GM23338 (cell line): ENCODE measurements around the gene OR6K2. TPM values are rescaled to one million over a fixed set of nuclear protein-coding genes. Genes with fewer than 3 reads are reported as not detected.

Source experiments
- ATAC-seq: fragments of 200-7000 bp; cut with Tn5 transposase; 3 replicates; pipeline ENCODE4 v1.9.1; 2020
- DNase-seq: peaks from one replicate; pipeline ENCODE4 v3.0.0-alpha.2; 2015; ENCODE audit warnings: low spot score
- H2AFZ ChIP-seq: fragments of 200-600 bp; sonication (generic); 2 replicates; pipeline ENCODE4 v1.8.0; 2016; ENCODE audit warnings: antibody characterized with exemption, mild to moderate bottlenecking, moderate library complexity
- H3F3A ChIP-seq: fragments of 200-600 bp; sonication (generic); replicated peaks from 2 replicates; pipeline ENCODE4 v1.8.0; 2017; ENCODE audit warnings: antibody characterized with exemption, mixed run types, low read depth
- H3K27ac ChIP-seq: fragments of 200-600 bp; sonication (generic); 2 replicates; pipeline ENCODE4 v1.6.1; 2016; ENCODE audit warnings: low read depth
- H3K27me3 ChIP-seq: fragments of 200-600 bp; sonication (generic); 2 replicates; pipeline ENCODE4 v1.8.0; 2016; ENCODE audit warnings: mild to moderate bottlenecking, mixed run types, moderate library complexity; ENCODE audit not compliant: insufficient read depth
- H3K36me3 ChIP-seq: fragments of 200-600 bp; sonication (generic); 2 replicates; pipeline ENCODE4 v1.8.0; 2016; ENCODE audit warnings: mild to moderate bottlenecking; ENCODE audit not compliant: insufficient read depth
- H3K4me1 ChIP-seq: fragments of 200-600 bp; sonication (generic); 2 replicates; pipeline ENCODE4 v1.8.0; 2016; ENCODE audit warnings: mild to moderate bottlenecking, moderate library complexity; ENCODE audit not compliant: insufficient read depth
- H3K4me2 ChIP-seq: fragments of 200-600 bp; sonication (generic); 2 replicates; pipeline ENCODE4 v1.7.1; 2017; ENCODE audit warnings: mixed run types
- H3K4me3 ChIP-seq: fragments of 200-600 bp; sonication (generic); 2 replicates; pipeline ENCODE4 v1.6.1; 2016; ENCODE audit warnings: mixed run types
- H3K79me2 ChIP-seq: fragments of 200-600 bp; sonication (generic); replicated peaks from 2 replicates; pipeline ENCODE4 v1.8.0; 2017; ENCODE audit warnings: mild to moderate bottlenecking; ENCODE audit not compliant: insufficient read depth
- H3K9me2 ChIP-seq: fragments of 200-600 bp; sonication (generic); 2 replicates; pipeline ENCODE4 v1.8.0; 2017; ENCODE audit not compliant: insufficient read depth
- H4K20me1 ChIP-seq: fragments of 200-600 bp; sonication (generic); replicated peaks from 2 replicates; pipeline ENCODE4 v1.8.0; 2017; ENCODE audit warnings: mild to moderate bottlenecking; ENCODE audit not compliant: insufficient read depth
- H3K27ac Mint-ChIP-seq: 2 replicates; pipeline ENCODE4 v1.8.0; 2020; ENCODE audit warnings: inconsistent platforms, mild to moderate bottlenecking, moderate library complexity, mixed read lengths
- H3K27me3 Mint-ChIP-seq: 3 replicates; pipeline ENCODE4 v1.8.0; 2022; ENCODE audit warnings: low read depth, mild to moderate bottlenecking, moderate library complexity, mixed read lengths, inconsistent platforms; ENCODE audit not compliant: insufficient read depth, poor library complexity
- H3K36me3 Mint-ChIP-seq: 3 replicates; pipeline ENCODE4 v1.8.0; 2021; ENCODE audit warnings: low read depth, mild to moderate bottlenecking, inconsistent platforms, moderate library complexity, mixed read lengths
- H3K4me1 Mint-ChIP-seq: 3 replicates; pipeline ENCODE4 v1.8.0; 2020; ENCODE audit warnings: mild to moderate bottlenecking, inconsistent platforms, mixed read lengths
- H3K4me3 Mint-ChIP-seq: 3 replicates; pipeline ENCODE4 v1.8.0; 2021; ENCODE audit warnings: moderate library complexity, mild to moderate bottlenecking, inconsistent platforms, mixed read lengths
- H3K9me3 Mint-ChIP-seq: 3 replicates; pipeline ENCODE4 v1.8.0; 2020; ENCODE audit warnings: moderate library complexity, mild to moderate bottlenecking, inconsistent platforms, mixed read lengths
- NANOG ChIP-seq: IDR thresholded peaks from 2 replicates; pipeline ENCODE4 v1.6.1; 2016; ENCODE audit warnings: antibody characterized with exemption, borderline replicate concordance
- polyA plus RNA-seq: library from polyadenylated mRNA; unstranded; fragments of >200 nt; fragmentation: Nextera tagmentation; extraction: Ambion mirVana; gene quantifications from 2 replicates; pipeline ENCODE4 v1.2.1, GENCODE V29; 2016
- total RNA-seq: library from RNA; depleted of rRNA; stranded (reverse); fragments of >200 nt; shearing (Covaris generic); gene quantifications from 2 replicates; pipeline ENCODE4 v1.2.3, GENCODE V29; 2014
- TF ChIP-seq, protein P1 (sequence below), 2 experiments: fragments of 200-600 bp in 1 of 2; sonication (generic) in 1 of 2; conservative IDR thresholded peaks; 2 replicates each; pipeline versions ENCODE4 v1.5.1 to v1.6.1; 2016 to 2017; ENCODE audit warnings: antibody characterized with exemption in 2 of 2, low read depth in 2 of 2, mild to moderate bottlenecking in 2 of 2, moderate library complexity in 1 of 2
- TF ChIP-seq, protein P2 (sequence below): fragments of 250-450 bp; sonication (Bioruptor Pico); IDR thresholded peaks from 2 replicates; pipeline ENCODE4 v1.5.0; 2020; ENCODE audit warnings: mild to moderate bottlenecking, moderate library complexity
- TF ChIP-seq, protein P3 (sequence below): IDR thresholded peaks from one replicate; pipeline ENCODE4 v1.6.1; 2018; ENCODE audit warnings: antibody characterized with exemption; ENCODE audit not compliant: unreplicated experiment

Gene OR6K2
- total and polyA plus RNA-seq, 2 experiments from 2014 or later: not detected

DNA sequence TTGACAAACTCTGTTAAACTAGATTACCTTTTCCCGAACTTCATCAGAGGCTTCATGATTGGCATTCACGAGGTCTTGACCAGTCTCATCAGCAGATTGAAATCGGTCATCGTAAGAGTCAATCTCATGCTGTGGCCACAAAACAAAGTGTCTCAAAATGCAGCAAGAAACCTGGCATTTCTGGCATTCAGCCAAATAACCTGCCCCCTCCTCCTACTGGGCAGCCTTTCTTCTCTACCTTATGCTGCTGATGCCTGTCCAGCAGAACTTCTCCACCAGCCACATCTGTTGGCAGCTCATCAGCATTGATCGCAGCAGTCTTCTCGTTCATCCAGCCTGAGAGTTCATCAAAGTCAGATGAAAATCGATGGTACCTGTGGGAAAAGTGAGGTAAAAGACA is 26.1 kb downstream of the OR6K2 start (continued):
- TF ChIP-seq, protein P1, sequence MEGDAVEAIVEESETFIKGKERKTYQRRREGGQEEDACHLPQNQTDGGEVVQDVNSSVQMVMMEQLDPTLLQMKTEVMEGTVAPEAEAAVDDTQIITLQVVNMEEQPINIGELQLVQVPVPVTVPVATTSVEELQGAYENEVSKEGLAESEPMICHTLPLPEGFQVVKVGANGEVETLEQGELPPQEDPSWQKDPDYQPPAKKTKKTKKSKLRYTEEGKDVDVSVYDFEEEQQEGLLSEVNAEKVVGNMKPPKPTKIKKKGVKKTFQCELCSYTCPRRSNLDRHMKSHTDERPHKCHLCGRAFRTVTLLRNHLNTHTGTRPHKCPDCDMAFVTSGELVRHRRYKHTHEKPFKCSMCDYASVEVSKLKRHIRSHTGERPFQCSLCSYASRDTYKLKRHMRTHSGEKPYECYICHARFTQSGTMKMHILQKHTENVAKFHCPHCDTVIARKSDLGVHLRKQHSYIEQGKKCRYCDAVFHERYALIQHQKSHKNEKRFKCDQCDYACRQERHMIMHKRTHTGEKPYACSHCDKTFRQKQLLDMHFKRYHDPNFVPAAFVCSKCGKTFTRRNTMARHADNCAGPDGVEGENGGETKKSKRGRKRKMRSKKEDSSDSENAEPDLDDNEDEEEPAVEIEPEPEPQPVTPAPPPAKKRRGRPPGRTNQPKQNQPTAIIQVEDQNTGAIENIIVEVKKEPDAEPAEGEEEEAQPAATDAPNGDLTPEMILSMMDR (conservative IDR thresholded peaks at IDR 0.05; ENCODE audit: low read depth in 2 of 2): no peak
- TF ChIP-seq, protein P2, sequence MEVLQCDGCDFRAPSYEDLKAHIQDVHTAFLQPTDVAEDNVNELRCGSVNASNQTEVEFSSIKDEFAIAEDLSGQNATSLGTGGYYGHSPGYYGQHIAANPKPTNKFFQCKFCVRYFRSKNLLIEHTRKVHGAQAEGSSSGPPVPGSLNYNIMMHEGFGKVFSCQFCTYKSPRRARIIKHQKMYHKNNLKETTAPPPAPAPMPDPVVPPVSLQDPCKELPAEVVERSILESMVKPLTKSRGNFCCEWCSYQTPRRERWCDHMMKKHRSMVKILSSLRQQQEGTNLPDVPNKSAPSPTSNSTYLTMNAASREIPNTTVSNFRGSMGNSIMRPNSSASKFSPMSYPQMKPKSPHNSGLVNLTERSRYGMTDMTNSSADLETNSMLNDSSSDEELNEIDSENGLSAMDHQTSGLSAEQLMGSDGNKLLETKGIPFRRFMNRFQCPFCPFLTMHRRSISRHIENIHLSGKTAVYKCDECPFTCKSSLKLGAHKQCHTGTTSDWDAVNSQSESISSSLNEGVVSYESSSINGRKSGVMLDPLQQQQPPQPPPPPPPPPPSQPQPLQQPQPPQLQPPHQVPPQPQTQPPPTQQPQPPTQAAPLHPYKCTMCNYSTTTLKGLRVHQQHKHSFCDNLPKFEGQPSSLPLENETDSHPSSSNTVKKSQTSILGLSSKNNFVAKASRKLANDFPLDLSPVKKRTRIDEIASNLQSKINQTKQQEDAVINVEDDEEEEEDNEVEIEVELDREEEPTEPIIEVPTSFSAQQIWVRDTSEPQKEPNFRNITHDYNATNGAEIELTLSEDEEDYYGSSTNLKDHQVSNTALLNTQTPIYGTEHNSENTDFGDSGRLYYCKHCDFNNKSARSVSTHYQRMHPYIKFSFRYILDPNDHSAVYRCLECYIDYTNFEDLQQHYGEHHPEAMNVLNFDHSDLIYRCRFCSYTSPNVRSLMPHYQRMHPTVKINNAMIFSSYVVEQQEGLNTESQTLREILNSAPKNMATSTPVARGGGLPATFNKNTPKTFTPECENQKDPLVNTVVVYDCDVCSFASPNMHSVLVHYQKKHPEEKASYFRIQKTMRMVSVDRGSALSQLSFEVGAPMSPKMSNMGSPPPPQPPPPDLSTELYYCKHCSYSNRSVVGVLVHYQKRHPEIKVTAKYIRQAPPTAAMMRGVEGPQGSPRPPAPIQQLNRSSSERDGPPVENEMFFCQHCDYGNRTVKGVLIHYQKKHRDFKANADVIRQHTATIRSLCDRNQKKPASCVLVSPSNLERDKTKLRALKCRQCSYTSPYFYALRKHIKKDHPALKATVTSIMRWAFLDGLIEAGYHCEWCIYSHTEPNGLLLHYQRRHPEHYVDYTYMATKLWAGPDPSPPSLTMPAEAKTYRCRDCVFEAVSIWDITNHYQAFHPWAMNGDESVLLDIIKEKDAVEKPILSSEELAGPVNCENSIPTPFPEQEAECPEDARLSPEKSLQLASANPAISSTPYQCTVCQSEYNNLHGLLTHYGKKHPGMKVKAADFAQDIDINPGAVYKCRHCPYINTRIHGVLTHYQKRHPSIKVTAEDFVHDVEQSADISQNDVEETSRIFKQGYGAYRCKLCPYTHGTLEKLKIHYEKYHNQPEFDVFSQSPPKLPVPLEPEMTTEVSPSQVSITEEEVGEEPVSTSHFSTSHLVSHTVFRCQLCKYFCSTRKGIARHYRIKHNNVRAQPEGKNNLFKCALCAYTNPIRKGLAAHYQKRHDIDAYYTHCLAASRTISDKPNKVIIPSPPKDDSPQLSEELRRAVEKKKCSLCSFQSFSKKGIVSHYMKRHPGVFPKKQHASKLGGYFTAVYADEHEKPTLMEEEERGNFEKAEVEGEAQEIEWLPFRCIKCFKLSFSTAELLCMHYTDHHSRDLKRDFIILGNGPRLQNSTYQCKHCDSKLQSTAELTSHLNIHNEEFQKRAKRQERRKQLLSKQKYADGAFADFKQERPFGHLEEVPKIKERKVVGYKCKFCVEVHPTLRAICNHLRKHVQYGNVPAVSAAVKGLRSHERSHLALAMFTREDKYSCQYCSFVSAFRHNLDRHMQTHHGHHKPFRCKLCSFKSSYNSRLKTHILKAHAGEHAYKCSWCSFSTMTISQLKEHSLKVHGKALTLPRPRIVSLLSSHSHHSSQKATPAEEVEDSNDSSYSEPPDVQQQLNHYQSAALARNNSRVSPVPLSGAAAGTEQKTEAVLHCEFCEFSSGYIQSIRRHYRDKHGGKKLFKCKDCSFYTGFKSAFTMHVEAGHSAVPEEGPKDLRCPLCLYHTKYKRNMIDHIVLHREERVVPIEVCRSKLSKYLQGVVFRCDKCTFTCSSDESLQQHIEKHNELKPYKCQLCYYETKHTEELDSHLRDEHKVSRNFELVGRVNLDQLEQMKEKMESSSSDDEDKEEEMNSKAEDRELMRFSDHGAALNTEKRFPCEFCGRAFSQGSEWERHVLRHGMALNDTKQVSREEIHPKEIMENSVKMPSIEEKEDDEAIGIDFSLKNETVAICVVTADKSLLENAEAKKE: no peak
- TF ChIP-seq NANOG: no peak

DNA sequence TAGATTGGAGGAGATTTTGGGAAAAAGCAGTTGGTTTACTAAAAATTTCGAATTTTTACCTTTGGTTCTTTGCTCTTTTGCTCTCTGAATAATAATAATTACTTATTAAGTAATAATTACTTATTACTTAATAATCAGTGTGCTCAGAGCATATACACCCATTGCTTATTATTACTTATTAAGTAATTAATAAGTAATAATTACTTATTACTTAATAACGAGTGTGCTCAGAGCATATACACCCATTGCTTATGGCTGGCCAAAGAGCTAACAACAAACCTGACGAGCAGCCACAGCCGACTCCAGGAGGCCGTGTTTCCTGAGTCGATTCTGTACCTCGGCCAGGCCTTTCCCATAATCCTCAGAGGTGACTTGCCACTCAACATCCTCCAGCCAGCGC is 34.4 kb downstream of the OR6K2 start:
- H3F3A ChIP-seq: no peaks in the 10 kb centered on the region
- no peaks in the 10 kb centered on the region for H3K9me2 ChIP-seq
- no peaks in the 10 kb centered on the region for H3K36me3 ChIP-seq
- H3K4me2 ChIP-seq: no peak overlapping the region
- no peaks in the 10 kb centered on the region for H4K20me1 ChIP-seq
- no peak overlapping the region for H3K4me3 Mint-ChIP-seq
- H3K9me3 Mint-ChIP-seq: no peaks in the 10 kb centered on the region
- H3K27me3 Mint-ChIP-seq: no peaks in the 10 kb centered on the region
- H3K27ac Mint-ChIP-seq: no peak overlapping the region
- H3K4me1 Mint-ChIP-seq: no peaks in the 10 kb centered on the region
- ATAC-seq: no peak
- H3K36me3 Mint-ChIP-seq: no peaks in the 10 kb centered on the region
- no peaks in the 10 kb centered on the region for H3K27me3 ChIP-seq
- no peaks in the 10 kb centered on the region for H3K79me2 ChIP-seq
- no peak overlapping the region for H2AFZ ChIP-seq
- no peaks in the 10 kb centered on the region for H3K4me1 ChIP-seq
- DNase-seq: no peak
- H3K27ac ChIP-seq: no peak overlapping the region
- no peak overlapping the region for H3K4me3 ChIP-seq
- TF ChIP-seq, protein P3, sequence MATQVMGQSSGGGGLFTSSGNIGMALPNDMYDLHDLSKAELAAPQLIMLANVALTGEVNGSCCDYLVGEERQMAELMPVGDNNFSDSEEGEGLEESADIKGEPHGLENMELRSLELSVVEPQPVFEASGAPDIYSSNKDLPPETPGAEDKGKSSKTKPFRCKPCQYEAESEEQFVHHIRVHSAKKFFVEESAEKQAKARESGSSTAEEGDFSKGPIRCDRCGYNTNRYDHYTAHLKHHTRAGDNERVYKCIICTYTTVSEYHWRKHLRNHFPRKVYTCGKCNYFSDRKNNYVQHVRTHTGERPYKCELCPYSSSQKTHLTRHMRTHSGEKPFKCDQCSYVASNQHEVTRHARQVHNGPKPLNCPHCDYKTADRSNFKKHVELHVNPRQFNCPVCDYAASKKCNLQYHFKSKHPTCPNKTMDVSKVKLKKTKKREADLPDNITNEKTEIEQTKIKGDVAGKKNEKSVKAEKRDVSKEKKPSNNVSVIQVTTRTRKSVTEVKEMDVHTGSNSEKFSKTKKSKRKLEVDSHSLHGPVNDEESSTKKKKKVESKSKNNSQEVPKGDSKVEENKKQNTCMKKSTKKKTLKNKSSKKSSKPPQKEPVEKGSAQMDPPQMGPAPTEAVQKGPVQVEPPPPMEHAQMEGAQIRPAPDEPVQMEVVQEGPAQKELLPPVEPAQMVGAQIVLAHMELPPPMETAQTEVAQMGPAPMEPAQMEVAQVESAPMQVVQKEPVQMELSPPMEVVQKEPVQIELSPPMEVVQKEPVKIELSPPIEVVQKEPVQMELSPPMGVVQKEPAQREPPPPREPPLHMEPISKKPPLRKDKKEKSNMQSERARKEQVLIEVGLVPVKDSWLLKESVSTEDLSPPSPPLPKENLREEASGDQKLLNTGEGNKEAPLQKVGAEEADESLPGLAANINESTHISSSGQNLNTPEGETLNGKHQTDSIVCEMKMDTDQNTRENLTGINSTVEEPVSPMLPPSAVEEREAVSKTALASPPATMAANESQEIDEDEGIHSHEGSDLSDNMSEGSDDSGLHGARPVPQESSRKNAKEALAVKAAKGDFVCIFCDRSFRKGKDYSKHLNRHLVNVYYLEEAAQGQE: no peak
- TF ChIP-seq, protein P2: no peak
